Smooth muscle cell (in vitro differentiated cells): ENCODE results near the gene BRMS1L. TPM values are rescaled to one million over a fixed set of nuclear protein-coding genes. Genes with fewer than 3 reads are reported as not detected.
"Not testable (repeated sequence)": the region's sequence is repeated elsewhere in the genome, so short reads cannot be mapped to it uniquely, and the experiment has no call there.

Experiments
- DNase-seq: peaks from one replicate; lab custom pipeline; 2025; ENCODE audit not compliant: unreplicated experiment; lab: John Stamatoyannopoulos, UW
- H2AFZ ChIP-seq: fragments of 200-600 bp; sonication (generic); 2 replicates; pipeline ENCODE4 v1.6.0; 2016; ENCODE audit warnings: antibody characterized with exemption, low read depth, mild to moderate bottlenecking
- H3F3A ChIP-seq: fragments of 200-600 bp; sonication (generic); 2 replicates; pipeline ENCODE4 v1.6.0; 2017; ENCODE audit warnings: antibody characterized with exemption, low read depth
- H3K27ac ChIP-seq: fragments of 200-600 bp; sonication (generic); 2 replicates; pipeline ENCODE4 v1.5.1; 2016; ENCODE audit warnings: low read depth, mild to moderate bottlenecking
- H3K27me3 ChIP-seq: fragments of 200-600 bp; sonication (generic); 2 replicates; pipeline ENCODE4 v1.6.1; 2016; ENCODE audit warnings: low read depth, mild to moderate bottlenecking
- H3K36me3 ChIP-seq: fragments of 200-600 bp; sonication (generic); 2 replicates; pipeline ENCODE4 v1.5.1; 2016; ENCODE audit warnings: low read depth
- H3K4me1 ChIP-seq: fragments of 200-600 bp; sonication (generic); 2 replicates; pipeline ENCODE4 v1.5.1; 2016; ENCODE audit warnings: low read depth
- H3K4me2 ChIP-seq: fragments of 200-600 bp; sonication (generic); 2 replicates; pipeline ENCODE4 v1.6.0; 2016; ENCODE audit warnings: mild to moderate bottlenecking
- H3K4me3 ChIP-seq: fragments of 200-600 bp; sonication (generic); 2 replicates; pipeline ENCODE4 v1.5.1; 2016; ENCODE audit warnings: mild to moderate bottlenecking
- H3K79me2 ChIP-seq: fragments of 200-600 bp; sonication (generic); 2 replicates; pipeline ENCODE4 v1.6.0; 2016; ENCODE audit warnings: low read depth, mild to moderate bottlenecking
- H3K9ac ChIP-seq: fragments of 200-600 bp; sonication (generic); 2 replicates; pipeline ENCODE4 v1.6.0; 2016; ENCODE audit warnings: low read depth
- H3K9me3 ChIP-seq: fragments of 200-600 bp; sonication (generic); replicated peaks from 2 replicates; pipeline ENCODE4 v1.5.1; 2016; ENCODE audit warnings: low read depth
- H4K20me1 ChIP-seq: fragments of 200-600 bp; sonication (generic); 2 replicates; pipeline ENCODE4 v1.6.0; 2016; ENCODE audit warnings: low read depth
- CTCF ChIP-seq: fragments of 200-600 bp; sonication (generic); IDR thresholded peaks from 2 replicates; pipeline ENCODE4 v1.5.1; 2017; ENCODE audit warnings: borderline replicate concordance, mild to moderate bottlenecking, antibody characterized with exemption; ENCODE audit not compliant: insufficient read depth, poor library complexity, severe bottlenecking
- WGBS: methylation state at CpG from one replicate; pipeline ENCODE4 v1.1.7; 2016; ENCODE audit warnings: low lambda C conversion rate; 5-methylcytosine and 5-hydroxymethylcytosine counted together
- polyA plus RNA-seq: library from polyadenylated mRNA; unstranded; fragments of >200 nt; fragmentation: Nextera tagmentation; extraction: Ambion mirVana; gene quantifications from 2 replicates; pipeline ENCODE4 v1.2.1, GENCODE V29; 2016
- total RNA-seq: library from RNA; depleted of rRNA; stranded (reverse); fragments of >200 nt; gene quantifications from 2 replicates; pipeline ENCODE4 v1.2.3, GENCODE V29; 2014

Gene BRMS1L
- total and polyA plus RNA-seq, 2 experiments from 2014 or later, result 8.8 to 13.4 TPM

GRCh38 chr14:35835208-35835982, 9.3 kb downstream of the BRMS1L start:
- H3K4me2 ChIP-seq, result no peak overlapping the region
- H4K20me1 ChIP-seq, result no peaks in the 10 kb centered on the region
- no peak overlapping the region for H3K9ac ChIP-seq
- no peaks in the 10 kb centered on the region for H3K9me3 ChIP-seq
- no peak overlapping the region for H3K4me3 ChIP-seq
- H2AFZ ChIP-seq, result no peak overlapping the region
- H3K36me3 ChIP-seq, result peaks cover 22% of the 10 kb centered on the region
- no peaks in the 10 kb centered on the region for H3K4me1 ChIP-seq
- no peak for TF ChIP-seq CTCF
- WGBS, result 96% methylated on average over 5 of the region's 5 CpGs
- H3K79me2 ChIP-seq, result peaks cover 3% of the 10 kb centered on the region
- no peaks in the 10 kb centered on the region for H3K27me3 ChIP-seq
- H3F3A ChIP-seq, result no peaks in the 10 kb centered on the region
- H3K27ac ChIP-seq, result no peak overlapping the region
- no peak for DNase-seq

GRCh38 chr14:35841704-35842103, 15.6 kb downstream of the BRMS1L start:
- not testable (repeated sequence) for H2AFZ ChIP-seq, H3K27me3 ChIP-seq, H3K79me2 ChIP-seq, H3K4me1 ChIP-seq, H3K4me2 ChIP-seq, H4K20me1 ChIP-seq, H3K9ac ChIP-seq, H3F3A ChIP-seq, H3K4me3 ChIP-seq, H3K27ac ChIP-seq, DNase-seq
- 100% methylated on average over 2 of the region's 2 CpGs for WGBS
- Histone ChIP-seq H3K9me3 (peaks cover 12% of the 10 kb centered on the region), H3K36me3 (peaks cover 29% of the 10 kb centered on the region)

GRCh38 chr14:35842245-35842644, 16.1 kb downstream of the BRMS1L start:
- H3K79me2 ChIP-seq, H3K4me2 ChIP-seq, H3K9ac ChIP-seq, H3F3A ChIP-seq, H3K4me1 ChIP-seq, DNase-seq, H3K27me3 ChIP-seq, H3K27ac ChIP-seq, H3K4me3 ChIP-seq, H2AFZ ChIP-seq, H4K20me1 ChIP-seq: not testable (repeated sequence)
- 100% methylated on average over 2 of the region's 2 CpGs for WGBS
- Histone ChIP-seq H3K36me3 (peaks cover 29% of the 10 kb centered on the region), H3K9me3 (peaks cover 12% of the 10 kb centered on the region)

GRCh38 chr14:35844494-35844893, 18.4 kb downstream of the BRMS1L start:
- H3K9ac ChIP-seq, result no peak overlapping the region
- peaks cover 4% of the 10 kb centered on the region for H3K79me2 ChIP-seq
- no peaks in the 10 kb centered on the region for H3F3A ChIP-seq
- no peak overlapping the region for H3K4me2 ChIP-seq
- no peak overlapping the region for H3K27ac ChIP-seq
- TF ChIP-seq CTCF, result no peak
- DNase-seq, result no peak
- peaks cover 23% of the 10 kb centered on the region for H3K36me3 ChIP-seq
- no peaks in the 10 kb centered on the region for H3K4me1 ChIP-seq
- no peaks in the 10 kb centered on the region for H3K27me3 ChIP-seq
- 99% methylated on average over 8 of the region's 8 CpGs for WGBS
- no peak overlapping the region for H2AFZ ChIP-seq
- peaks cover 12% of the 10 kb centered on the region for H3K9me3 ChIP-seq
- H4K20me1 ChIP-seq, result no peaks in the 10 kb centered on the region
- no peak overlapping the region for H3K4me3 ChIP-seq
